ENCODE results near the gene PCSK7. TPM values are rescaled to one million over a fixed set of nuclear protein-coding genes. Genes with fewer than 3 reads are reported as not detected.

PCSK7 gene
- total and polyA plus RNA-seq, 2 experiments from 2014 or later, result 25.9 to 33.0 TPM

DNA sequence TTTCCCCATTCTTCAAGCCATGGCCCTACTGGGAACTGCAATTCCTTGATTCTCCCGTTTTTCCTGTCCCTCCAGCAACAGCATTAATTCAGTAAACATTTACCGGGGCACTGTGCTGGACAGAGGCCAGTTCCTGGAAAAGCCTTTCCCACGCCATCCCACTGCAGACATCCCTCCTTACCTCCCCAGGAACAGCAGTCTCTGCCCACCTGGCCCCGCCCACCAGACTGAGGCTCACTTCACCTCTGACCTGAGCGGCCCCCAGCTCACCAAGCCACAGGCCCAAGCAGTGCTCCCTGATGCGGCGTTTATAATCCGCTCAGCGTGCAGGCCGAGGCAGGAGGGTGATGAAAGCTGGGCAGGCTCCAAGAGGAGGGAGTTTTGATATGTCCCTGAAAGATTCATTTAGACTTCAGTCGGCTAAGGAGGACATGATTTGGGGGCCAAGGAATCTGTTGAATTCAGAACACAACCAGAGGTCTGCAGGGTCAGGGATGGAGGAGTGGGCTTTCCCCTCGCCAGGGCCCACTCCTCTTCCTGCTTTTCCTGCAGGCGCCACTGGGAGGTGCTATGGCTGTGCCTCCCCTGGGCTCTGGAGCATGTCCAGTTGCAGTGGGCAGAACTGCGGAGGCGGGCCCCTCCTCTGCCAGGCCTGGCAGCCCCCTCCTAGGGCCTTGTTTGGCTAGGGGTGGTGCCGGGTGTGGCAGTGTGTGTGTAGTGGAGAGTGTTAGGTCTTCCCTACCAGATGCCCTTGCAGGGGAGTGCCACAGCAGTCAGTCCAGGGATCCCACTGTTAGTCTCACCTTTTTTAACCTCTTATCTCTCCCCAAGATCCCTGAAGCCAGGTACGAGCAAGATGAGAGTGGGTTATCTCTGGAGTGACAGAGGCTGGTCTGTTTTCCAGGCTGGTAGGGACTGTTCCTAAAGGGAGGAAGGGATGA is 34.1 kb downstream of the PCSK7 start:
- DNase-seq (ENCODE audit: low spot score), result peak; percentile 36
- Histone ChIP-seq H3K9me3 (ENCODE audit: low read depth) (no peaks in the 10 kb centered on the region), H3K4me3 (no peak overlapping the region), H3K4me2 (peak overlapping the region; percentile 71), H3K27me3 (no peaks in the 10 kb centered on the region), H2AFZ (no peak overlapping the region), H3K36me3 (replicated peaks; ENCODE audit: insufficient read depth, low read depth) (no peaks in the 10 kb centered on the region), H3K79me2 (no peaks in the 10 kb centered on the region), H3K4me1 (ENCODE audit: insufficient read depth) (peaks cover 18% of the 10 kb centered on the region), H3K27ac (peak overlapping the region; percentile 78), H4K20me1 (ENCODE audit: insufficient read depth, poor library complexity, severe bottlenecking) (no peaks in the 10 kb centered on the region), H3K9me2 (replicated peaks; ENCODE audit: insufficient read depth) (no peaks in the 10 kb centered on the region)
- TF ChIP-seq, protein P1, sequence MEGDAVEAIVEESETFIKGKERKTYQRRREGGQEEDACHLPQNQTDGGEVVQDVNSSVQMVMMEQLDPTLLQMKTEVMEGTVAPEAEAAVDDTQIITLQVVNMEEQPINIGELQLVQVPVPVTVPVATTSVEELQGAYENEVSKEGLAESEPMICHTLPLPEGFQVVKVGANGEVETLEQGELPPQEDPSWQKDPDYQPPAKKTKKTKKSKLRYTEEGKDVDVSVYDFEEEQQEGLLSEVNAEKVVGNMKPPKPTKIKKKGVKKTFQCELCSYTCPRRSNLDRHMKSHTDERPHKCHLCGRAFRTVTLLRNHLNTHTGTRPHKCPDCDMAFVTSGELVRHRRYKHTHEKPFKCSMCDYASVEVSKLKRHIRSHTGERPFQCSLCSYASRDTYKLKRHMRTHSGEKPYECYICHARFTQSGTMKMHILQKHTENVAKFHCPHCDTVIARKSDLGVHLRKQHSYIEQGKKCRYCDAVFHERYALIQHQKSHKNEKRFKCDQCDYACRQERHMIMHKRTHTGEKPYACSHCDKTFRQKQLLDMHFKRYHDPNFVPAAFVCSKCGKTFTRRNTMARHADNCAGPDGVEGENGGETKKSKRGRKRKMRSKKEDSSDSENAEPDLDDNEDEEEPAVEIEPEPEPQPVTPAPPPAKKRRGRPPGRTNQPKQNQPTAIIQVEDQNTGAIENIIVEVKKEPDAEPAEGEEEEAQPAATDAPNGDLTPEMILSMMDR (IDR thresholded peaks at IDR 0.05; ENCODE audit: poor library complexity), result peak; percentile 50
- no peak for TF ChIP-seq EZH2 (IDR thresholded peaks at IDR 0.05; ENCODE audit: borderline replicate concordance)
- 77% methylated on average over 17 of the region's 17 CpGs for WGBS (ENCODE audit: low lambda C conversion rate, missing lambda C conversion rate)

DNA sequence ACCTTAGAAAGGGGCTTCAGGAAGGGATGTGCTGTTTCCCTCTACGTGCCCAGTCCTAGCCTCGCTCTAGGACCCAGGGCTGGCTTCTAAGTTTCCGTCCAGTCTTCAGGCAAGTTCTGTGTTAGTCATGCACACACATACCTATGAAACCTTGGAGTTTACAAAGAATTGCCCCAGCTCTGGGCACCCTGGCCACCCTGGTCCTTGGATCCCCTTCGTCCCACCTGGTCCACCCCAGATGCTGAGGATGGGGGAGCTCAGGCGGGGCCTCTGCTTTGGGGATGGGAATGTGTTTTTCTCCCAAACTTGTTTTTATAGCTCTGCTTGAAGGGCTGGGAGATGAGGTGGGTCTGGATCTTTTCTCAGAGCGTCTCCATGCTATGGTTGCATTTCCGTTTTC is 34.9 kb downstream of the PCSK7 start:
- WGBS (ENCODE audit: low lambda C conversion rate, missing lambda C conversion rate), result 94% methylated on average over 7 of the region's 7 CpGs
- Histone ChIP-seq H4K20me1 (ENCODE audit: insufficient read depth, poor library complexity, severe bottlenecking) (no peaks in the 10 kb centered on the region), H3K27me3 (no peaks in the 10 kb centered on the region), H3K9me2 (replicated peaks; ENCODE audit: insufficient read depth) (no peaks in the 10 kb centered on the region), H3K4me3 (no peak overlapping the region), H3K4me1 (ENCODE audit: insufficient read depth) (peaks cover 18% of the 10 kb centered on the region), H2AFZ (no peak overlapping the region), H3K36me3 (replicated peaks; ENCODE audit: insufficient read depth, low read depth) (no peaks in the 10 kb centered on the region), H3K79me2 (no peaks in the 10 kb centered on the region), H3K4me2 (no peak overlapping the region), H3K9me3 (ENCODE audit: low read depth) (no peaks in the 10 kb centered on the region), H3K27ac (no peak overlapping the region)
- DNase-seq (ENCODE audit: low spot score), result no peak
- no peak for TF ChIP-seq EZH2phosphoT487 (IDR thresholded peaks at IDR 0.05; ENCODE audit: low read depth, severe bottlenecking, unreplicated experiment)
- no peak for TF ChIP-seq EZH2 (IDR thresholded peaks at IDR 0.05; ENCODE audit: borderline replicate concordance)
- TF ChIP-seq, protein P1 (IDR thresholded peaks at IDR 0.05; ENCODE audit: poor library complexity), result no peak

GRCh38 chr11:117195761-117196160 is 36.1 kb downstream of the PCSK7 start:
- WGBS (ENCODE audit: low lambda C conversion rate, missing lambda C conversion rate), result 96% methylated on average over 19 of the region's 19 CpGs
- H3K27me3 ChIP-seq, result no peaks in the 10 kb centered on the region
- H3K4me2 ChIP-seq, result no peak overlapping the region
- TF ChIP-seq EZH2 (IDR thresholded peaks at IDR 0.05; ENCODE audit: borderline replicate concordance) (no peak), EZH2phosphoT487 (IDR thresholded peaks at IDR 0.05; ENCODE audit: low read depth, severe bottlenecking, unreplicated experiment) (no peak)
- TF ChIP-seq, protein P1 (IDR thresholded peaks at IDR 0.05; ENCODE audit: poor library complexity), result no peak
- no peak overlapping the region for H2AFZ ChIP-seq
- no peak overlapping the region for H3K4me3 ChIP-seq
- no peaks in the 10 kb centered on the region for H4K20me1 ChIP-seq (ENCODE audit: insufficient read depth, poor library complexity, severe bottlenecking)
- H3K9me3 ChIP-seq (ENCODE audit: low read depth), result no peaks in the 10 kb centered on the region
- no peaks in the 10 kb centered on the region for H3K36me3 ChIP-seq (replicated peaks; ENCODE audit: insufficient read depth, low read depth)
- no peak overlapping the region for H3K27ac ChIP-seq
- H3K9me2 ChIP-seq (replicated peaks; ENCODE audit: insufficient read depth), result no peaks in the 10 kb centered on the region
- no peak for DNase-seq (ENCODE audit: low spot score)
- peaks cover 18% of the 10 kb centered on the region for H3K4me1 ChIP-seq (ENCODE audit: insufficient read depth)
- no peaks in the 10 kb centered on the region for H3K79me2 ChIP-seq

Measured in hepatocyte (in vitro differentiated cells).